Activated T-cell treated with anti-CD3 and anti-CD28 coated beads, Interleukin-2, amount 50 U/mL, for 4 hours (primary cell): ENCODE data around the gene CNN1. TPM values are rescaled to one million over a fixed set of nuclear protein-coding genes. Genes with fewer than 3 reads are reported as not detected.
"Not testable (repeated sequence)": the region's sequence is repeated elsewhere in the genome, so short reads cannot be mapped to it uniquely, and the experiment has no call there.

Source experiments
- ATAC-seq, 2 donors: fragments of 200-7000 bp; cut with Tn5 transposase; one replicate each; pipeline ENCODE4 v1.10.0; 2021
- DNase-seq: peaks from one replicate; pipeline ENCODE4 v3.0.0-alpha.2; 2020
- H3K27me3 Mint-ChIP-seq: one replicate; pipeline ENCODE4 v1.8.0; 2021; ENCODE audit warnings: low read depth, mixed read lengths
- H3K36me3 Mint-ChIP-seq: one replicate; pipeline ENCODE4 v1.8.0; 2022; ENCODE audit warnings: mixed read lengths; ENCODE audit not compliant: insufficient read depth
- H3K4me1 Mint-ChIP-seq: one replicate; pipeline ENCODE4 v1.8.0; 2021; ENCODE audit warnings: low read depth, mixed read lengths
- H3K4me3 Mint-ChIP-seq: one replicate; pipeline ENCODE4 v1.8.0; 2021; ENCODE audit warnings: mild to moderate bottlenecking, moderate library complexity, mixed read lengths
- H3K9me3 Mint-ChIP-seq: one replicate; pipeline ENCODE4 v1.8.0; 2021; ENCODE audit warnings: mixed read lengths
- total RNA-seq, 3 donors: library from RNA; stranded (reverse); gene quantifications; one replicate each; pipeline ENCODE4 v1.2.1, GENCODE V29; 2021

CNN1 gene
- total RNA-seq, 3 donors from 2014 or later: 0.25 TPM; not detected in 2

DNA sequence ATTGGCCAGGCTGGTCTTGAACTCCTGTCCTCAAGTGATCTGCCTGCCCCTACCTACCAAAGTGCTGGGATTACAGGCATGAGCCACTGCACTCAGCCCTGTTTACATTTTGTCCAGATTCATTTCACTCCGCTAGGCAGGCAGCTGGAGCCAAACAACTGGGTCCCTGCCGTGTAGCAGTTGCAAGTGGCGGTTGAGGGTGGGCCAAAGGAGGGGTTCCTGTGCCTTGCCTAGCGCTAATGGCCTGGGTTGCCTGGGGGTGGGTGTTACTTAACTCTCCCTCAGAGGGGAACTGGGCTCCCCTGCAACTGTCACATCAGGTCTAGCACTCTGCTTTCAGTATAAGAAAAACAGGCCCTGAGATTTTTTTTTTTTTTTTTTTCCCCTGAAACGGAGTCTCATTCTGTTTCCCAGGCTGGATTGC, 31.4 kb downstream of the CNN1 start:
- H3K4me1 Mint-ChIP-seq: peaks cover 6% of the 10 kb centered on the region
- H3K4me3 Mint-ChIP-seq: no peak overlapping the region
- no peak for ATAC-seq
- H3K9me3 Mint-ChIP-seq: no peaks in the 10 kb centered on the region
- peaks cover 2% of the 10 kb centered on the region for H3K36me3 Mint-ChIP-seq
- DNase-seq: no peak
- H3K27me3 Mint-ChIP-seq: no peaks in the 10 kb centered on the region

DNA sequence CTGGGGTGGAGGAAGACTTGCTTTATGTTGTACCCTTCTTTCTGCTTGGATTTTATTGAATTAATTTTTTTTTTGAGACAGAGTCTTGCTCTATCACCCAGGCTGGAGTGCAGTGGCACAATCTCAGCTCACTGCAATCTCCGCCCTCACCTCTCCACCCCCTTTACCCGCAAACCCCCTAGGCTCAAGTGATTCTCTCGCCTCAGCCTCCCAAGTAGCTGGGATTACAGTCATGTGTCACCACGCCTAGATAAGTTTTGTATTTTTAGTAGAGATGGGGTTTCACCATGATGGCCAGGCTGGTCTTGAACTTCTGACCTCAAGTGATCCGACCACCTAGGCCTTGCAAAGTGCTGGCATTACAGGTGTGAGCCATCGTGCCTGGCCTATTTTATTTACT, 34.7 kb downstream of the CNN1 start:
- DNase-seq, H3K36me3 Mint-ChIP-seq, H3K4me3 Mint-ChIP-seq, H3K4me1 Mint-ChIP-seq, H3K9me3 Mint-ChIP-seq, H3K27me3 Mint-ChIP-seq, ATAC-seq: not testable (repeated sequence)

DNA sequence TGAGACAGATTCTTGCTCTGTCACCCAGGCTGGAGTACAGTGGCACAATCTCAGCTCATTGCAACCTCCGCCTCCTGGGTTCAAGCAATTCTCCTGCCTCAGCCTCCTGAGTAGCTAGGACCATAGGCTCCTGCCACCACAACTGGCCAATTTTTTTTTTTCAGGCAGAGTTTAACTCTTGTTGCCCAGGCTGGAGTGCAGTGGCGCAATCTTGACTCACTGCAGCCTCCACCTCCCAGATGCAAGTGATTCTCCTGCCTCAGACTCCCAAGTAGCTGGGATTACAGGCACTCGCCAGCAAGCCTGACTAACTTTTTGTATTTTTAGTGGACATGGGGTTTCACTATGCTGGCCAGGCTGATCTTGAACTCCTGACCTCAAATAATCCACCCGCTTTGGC, 35.1 kb downstream of the CNN1 start:
- not testable (repeated sequence) for H3K4me1 Mint-ChIP-seq, ATAC-seq, H3K4me3 Mint-ChIP-seq, H3K36me3 Mint-ChIP-seq, DNase-seq, H3K9me3 Mint-ChIP-seq, H3K27me3 Mint-ChIP-seq

DNA sequence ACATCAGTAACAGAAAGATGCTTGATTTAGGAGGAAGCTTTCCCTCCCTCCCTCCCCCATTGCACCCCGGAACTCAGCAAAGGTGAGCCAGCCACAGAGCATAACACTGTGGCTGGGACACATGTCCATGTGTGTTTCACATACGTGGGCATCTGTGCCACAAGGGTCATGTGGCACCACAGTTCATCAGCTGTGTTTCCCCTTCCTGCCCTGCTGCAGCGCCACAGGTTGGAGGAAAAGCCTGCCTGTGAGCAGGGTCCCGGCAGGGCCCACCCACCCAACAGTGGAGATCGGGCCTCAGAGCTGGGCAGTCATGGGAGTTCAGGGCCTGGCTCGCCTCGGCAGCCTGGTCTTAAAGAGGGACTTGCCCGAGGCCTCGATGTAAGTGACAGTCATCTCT, 36.0 kb downstream of the CNN1 start:
- no peaks in the 10 kb centered on the region for H3K9me3 Mint-ChIP-seq
- ATAC-seq: no peak

DNA sequence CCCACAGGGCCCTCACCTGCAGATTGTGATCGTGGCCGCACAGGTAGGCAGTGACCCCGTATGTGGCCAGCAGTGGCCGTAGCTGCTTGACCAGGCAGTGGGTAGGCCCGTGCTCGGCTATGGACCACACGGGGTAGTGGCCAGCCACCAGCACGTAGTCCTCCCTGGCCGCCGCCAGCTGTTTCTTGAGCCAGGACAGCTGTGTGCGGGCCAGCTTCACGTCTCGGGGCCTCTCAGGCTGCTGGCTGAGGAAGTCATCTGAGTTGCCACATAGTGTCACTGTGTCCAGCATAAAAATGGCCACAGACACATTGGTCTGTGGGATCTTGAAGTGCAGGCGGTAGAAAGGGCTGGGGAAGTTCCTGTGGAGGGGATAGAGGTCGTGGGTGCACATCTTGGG, 37.6 kb downstream of the CNN1 start:
- Mint-ChIP-seq H3K9me3 (no peaks in the 10 kb centered on the region), H3K4me1 (peaks cover 20% of the 10 kb centered on the region), H3K4me3 (no peak overlapping the region), H3K27me3 (no peaks in the 10 kb centered on the region), H3K36me3 (peaks cover 1% of the 10 kb centered on the region)
- ATAC-seq (no peak), DNase-seq (no peak)

More for the DNA sequence above, 36.0 kb downstream of the CNN1 start:
- peaks cover 1% of the 10 kb centered on the region for H3K36me3 Mint-ChIP-seq
- H3K4me3 Mint-ChIP-seq: no peak overlapping the region
- no peaks in the 10 kb centered on the region for H3K27me3 Mint-ChIP-seq
- no peak for DNase-seq
- H3K4me1 Mint-ChIP-seq: peaks cover 12% of the 10 kb centered on the region

DNA sequence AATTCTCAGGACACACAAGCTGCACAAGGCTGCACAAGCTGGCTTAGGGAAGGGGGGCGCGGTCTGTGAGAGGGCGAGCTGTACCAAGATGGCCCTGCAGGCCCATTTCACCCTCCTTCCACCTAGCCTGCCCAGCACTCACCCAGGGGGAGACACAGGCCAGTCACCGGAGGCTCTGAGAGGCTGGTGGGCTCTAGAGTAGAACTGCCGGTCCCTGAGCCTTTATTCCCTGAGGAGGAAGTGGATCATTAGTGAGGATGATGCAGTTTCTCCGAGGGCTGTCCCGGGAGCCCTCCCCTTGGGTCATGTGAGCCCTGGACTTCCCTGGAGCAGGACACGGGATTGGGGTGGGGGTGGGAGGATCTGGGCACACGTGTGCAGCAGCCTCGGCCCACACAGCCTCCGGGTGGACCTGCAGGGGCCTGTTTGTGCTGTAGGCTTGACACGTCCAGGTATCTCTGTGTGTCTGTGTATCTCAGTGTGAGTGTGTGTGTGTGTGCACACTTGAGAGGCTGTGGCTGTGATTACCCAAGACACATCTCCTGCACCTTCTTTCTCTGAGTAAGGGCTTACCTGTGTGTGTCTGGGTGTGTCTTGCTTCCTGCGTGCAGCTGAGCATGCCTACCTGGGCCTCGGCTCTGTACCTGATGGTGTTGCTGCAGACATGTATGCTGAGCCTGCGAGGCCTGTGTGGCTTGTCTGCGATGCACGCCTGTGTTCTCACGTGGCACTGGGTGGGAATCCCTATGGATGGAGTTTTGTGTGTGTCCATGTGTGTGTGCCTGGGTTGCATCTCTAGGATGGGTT, 39.0 kb downstream of the CNN1 start, which contains the start of gene ACP5:
ACP5 (minus strand) TSS at position 195 of the 807 bp plus-strand sequence. CDS start 328 bp downstream, outside the sequence.
- H3K4me3 Mint-ChIP-seq: peak within 1 kb of the TSS; percentile 69
- DNase-seq (no peak), ATAC-seq (no peak)
- H3K9me3 Mint-ChIP-seq: no peaks in the 10 kb centered on the region
- no peaks in the 10 kb centered on the region for H3K27me3 Mint-ChIP-seq
- H3K36me3 Mint-ChIP-seq: peaks cover 1% of the 10 kb centered on the region
- peaks cover 29% of the 10 kb centered on the region for H3K4me1 Mint-ChIP-seq

DNA sequence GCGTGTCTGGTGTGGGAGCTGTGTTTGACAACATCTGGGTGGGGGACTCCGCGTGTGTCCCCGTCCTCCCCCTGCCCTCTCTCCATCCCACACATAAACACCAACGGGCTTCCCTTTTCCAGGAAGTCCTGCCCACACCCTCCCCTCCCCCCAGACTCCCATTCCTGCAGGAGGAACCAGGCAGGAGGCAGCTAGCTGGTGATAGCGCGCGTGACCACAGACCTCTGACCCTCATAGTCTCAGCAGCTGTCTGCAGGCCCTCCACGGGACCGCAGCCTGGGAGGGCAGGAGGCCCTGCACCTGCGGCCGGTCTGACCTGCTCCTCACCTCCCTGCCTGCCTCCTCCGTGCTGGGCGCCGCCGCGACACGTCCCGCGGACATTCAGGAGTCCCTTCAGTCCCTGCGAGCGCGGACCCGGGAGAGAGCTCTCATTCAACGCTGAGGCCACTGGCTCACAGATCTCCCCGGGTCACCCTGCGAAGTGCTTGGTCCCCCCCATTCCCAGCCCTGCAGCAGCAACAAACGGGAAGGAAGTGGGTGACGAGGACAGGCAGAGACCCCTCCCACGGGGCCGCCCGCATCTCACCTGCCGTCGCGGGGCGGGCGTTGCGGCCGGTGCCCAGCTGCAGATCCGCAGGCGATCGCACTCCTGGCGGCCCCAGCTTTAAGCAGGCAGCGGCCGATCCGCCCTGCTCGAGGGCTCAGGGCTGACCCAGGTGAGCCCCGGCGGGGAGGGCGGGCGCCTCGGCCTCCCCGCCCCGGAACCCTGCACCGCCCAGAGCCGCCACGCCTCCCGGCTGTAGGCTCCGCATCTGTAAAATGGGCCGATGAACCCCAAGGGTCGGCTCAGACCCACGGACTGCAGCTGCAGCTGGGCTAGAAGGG, 39.8 kb downstream of the CNN1 start:
- Mint-ChIP-seq H3K4me3 (peak overlapping the region; percentile 70), H3K9me3 (no peaks in the 10 kb centered on the region), H3K36me3 (peaks cover 1% of the 10 kb centered on the region), H3K4me1 (peaks cover 29% of the 10 kb centered on the region), H3K27me3 (no peaks in the 10 kb centered on the region)
- DNase-seq: peak; percentile 14
- peak; percentile 48 to 53 for ATAC-seq

DNA sequence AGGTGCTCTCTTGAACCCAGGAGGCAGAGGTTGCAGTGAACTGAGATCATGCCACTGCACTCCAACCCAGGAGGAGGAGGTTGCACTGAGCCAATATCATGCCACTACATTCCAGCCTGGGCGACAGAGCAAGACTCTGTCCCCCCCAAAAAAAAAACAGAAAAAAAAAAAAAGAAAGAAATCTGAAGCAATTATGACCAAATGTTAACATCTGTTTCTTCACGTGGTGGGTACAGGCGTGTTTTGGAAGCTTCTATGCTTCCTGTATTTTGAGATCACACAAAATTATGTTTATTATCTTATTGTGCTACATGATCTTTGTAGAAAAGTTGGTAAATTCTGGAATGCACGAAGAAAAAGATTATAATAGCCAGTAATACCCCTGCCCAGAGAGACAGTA, 41.5 kb downstream of the CNN1 start:
- DNase-seq (no peak), ATAC-seq (no peak)
- Mint-ChIP-seq H3K27me3 (no peaks in the 10 kb centered on the region), H3K4me3 (no peak overlapping the region), H3K36me3 (peaks cover 1% of the 10 kb centered on the region), H3K4me1 (peaks cover 30% of the 10 kb centered on the region), H3K9me3 (no peaks in the 10 kb centered on the region)

DNA sequence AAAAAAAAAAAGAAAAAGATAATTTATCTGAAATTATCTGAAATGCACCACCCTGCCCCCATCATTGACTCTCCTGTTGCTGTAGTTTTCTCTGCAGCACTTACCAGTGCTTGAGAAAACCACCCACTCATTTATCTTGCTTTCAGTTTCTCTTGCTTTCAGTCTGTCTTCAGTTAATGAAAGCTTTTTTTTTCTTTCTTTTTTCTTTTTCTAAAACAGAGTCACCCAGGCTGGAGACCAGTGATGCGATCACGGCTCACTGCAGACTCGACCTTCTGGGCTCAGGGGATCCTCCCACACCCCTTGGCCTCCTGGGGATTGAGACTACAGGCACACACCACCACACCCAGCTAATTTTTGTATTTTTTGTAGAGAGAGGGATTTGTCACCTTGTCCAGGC, 43.1 kb downstream of the CNN1 start:
- no peaks in the 10 kb centered on the region for H3K9me3 Mint-ChIP-seq
- no peak for DNase-seq
- ATAC-seq: peak; percentile 90 to 92
- no peaks in the 10 kb centered on the region for H3K36me3 Mint-ChIP-seq
- H3K4me3 Mint-ChIP-seq: peak overlapping the region; percentile 61
- peaks cover 28% of the 10 kb centered on the region for H3K4me1 Mint-ChIP-seq
- no peaks in the 10 kb centered on the region for H3K27me3 Mint-ChIP-seq

DNA sequence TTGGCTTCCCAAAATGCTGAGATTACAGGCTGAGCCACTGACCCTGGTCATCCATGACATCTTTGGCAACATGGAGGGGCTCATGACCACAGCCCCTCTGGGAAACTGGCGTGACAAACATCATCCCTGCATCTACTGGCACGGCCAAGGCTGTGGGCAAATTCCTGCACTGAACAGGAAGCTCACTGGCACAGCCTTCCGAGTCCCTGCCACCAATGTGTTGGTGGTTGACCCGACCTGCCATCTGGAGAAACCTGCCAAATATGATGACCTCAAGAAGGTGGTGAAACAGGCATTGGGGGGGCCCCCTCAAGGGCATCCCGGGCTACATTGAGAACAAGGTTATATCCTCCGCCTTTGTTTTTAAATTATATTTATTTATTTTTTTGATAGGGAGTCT, 47.7 kb downstream of the CNN1 start:
- Mint-ChIP-seq H3K36me3 (no peaks in the 10 kb centered on the region), H3K9me3 (no peaks in the 10 kb centered on the region), H3K27me3 (no peaks in the 10 kb centered on the region), H3K4me1 (peaks cover 9% of the 10 kb centered on the region), H3K4me3 (no peak overlapping the region)
- DNase-seq (no peak), ATAC-seq (no peak)

DNA sequence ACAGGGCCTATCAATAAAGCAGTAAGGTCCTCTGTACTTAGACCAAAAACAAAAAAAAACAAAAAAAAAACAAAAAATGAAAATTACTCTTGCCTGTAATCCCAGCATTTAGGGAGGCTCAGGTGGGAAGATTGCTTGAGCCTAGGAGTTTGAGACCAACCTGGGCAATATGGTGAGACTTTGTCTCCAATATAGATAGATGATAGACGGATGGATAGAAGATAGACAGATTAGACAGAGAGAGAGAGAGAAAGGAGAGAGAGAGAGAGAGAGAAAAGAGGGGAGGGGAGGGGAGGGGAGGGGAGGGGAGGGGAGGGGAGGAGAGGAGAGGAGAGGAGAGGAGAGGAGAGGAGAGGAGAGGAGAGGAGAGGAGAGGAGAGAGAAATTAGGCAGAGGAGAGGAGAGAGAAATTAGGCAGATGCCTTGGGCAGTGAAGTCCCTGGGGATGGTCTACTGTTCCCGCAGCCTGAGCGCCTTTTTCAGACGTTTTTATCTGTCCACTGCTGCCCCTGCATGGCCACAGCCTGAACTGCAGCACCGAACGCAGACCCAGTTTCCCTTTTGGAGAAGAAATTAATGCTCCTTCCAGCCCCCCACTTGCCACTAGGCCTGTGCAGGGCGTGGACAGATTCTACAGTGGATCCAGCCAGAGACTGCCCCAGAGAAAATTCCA, 48.8 kb downstream of the CNN1 start:
- ATAC-seq (peak; percentile 91 to 92), DNase-seq (peak; percentile 72)
- no peak overlapping the region for H3K4me3 Mint-ChIP-seq
- no peaks in the 10 kb centered on the region for H3K9me3 Mint-ChIP-seq
- no peaks in the 10 kb centered on the region for H3K27me3 Mint-ChIP-seq
- peaks cover 1% of the 10 kb centered on the region for H3K4me1 Mint-ChIP-seq
- no peaks in the 10 kb centered on the region for H3K36me3 Mint-ChIP-seq

DNA sequence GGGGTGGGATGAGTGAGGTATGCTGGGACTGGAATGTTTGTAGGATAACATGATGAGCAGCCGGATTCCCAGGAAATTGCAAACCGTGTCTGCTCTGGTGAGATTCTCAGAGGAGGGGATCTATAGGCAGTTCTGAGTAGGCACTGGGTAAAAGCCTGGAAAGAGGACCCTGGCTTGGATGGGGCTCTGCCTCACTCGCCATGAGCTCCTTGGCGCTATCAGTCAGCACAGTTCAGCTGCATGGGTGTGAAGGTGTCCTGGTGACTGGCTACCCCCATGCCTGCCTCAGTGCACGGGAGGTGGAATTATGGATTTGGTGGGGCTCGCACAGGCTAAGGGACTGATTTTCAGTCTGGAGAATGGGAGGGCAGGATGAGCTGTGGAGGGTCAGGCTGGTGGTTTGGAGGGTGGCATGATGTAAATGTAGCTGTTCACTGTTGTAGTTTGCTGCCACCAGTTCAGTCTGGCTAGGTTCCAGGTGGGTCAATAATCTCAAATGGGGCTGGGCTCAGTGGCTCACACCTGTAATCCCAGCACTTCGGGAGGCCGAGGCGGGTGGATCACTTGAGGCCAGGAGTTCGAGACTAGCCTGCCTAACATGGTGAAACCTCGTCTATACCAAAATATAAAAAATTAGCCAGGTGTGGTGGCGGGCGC, 49.5 kb downstream of the CNN1 start:
- no peak overlapping the region for H3K4me3 Mint-ChIP-seq
- peak; percentile 23 to 30 for ATAC-seq
- no peaks in the 10 kb centered on the region for H3K9me3 Mint-ChIP-seq

DNA sequence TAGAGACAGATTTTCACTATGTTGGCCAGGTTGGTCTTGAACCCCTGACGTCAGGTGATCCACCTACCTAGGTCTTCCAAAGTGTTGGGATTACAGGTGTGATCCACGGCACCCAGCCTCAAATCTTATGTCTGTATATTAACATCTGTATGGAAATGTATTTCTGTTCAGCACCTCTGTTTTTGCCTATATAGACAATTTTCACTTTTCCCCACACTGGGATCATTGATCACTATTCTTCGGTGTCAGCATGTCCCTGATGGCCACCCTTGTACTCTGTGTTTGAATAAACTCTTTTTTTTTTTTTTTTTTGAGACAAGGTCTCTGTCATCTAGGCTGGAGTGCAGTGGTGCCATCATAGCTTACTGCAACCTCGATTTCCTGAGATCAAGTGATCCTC, 55.4 kb downstream of the CNN1 start:
- Mint-ChIP-seq H3K4me3 (no peak overlapping the region), H3K4me1 (peaks cover 11% of the 10 kb centered on the region), H3K9me3 (no peaks in the 10 kb centered on the region), H3K36me3 (no peaks in the 10 kb centered on the region), H3K27me3 (no peaks in the 10 kb centered on the region)
- DNase-seq: no peak
- ATAC-seq: no peak

More for the DNA sequence above, 49.5 kb downstream of the CNN1 start:
- Mint-ChIP-seq H3K27me3 (no peaks in the 10 kb centered on the region), H3K36me3 (no peaks in the 10 kb centered on the region), H3K4me1 (peaks cover 1% of the 10 kb centered on the region)
- DNase-seq: no peak

DNA sequence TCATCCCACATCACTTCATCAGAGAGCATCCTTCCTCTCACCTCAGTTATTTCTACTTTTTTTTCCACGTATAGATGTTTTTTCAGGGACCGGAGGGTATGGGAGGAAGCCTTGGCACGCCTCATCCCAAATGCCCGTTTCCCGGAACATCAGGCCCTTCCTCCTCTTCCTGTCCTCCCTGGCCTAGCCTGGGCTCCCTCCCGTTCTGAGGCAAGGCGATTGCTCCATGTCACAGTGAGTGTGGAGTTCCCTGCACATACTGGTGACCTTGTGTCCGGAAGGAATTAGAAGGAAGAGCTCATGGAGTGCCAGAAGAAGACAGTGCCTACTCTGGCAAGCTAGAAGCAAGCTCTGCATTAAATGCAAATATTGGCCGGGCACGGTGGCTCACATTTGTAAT, 57.5 kb downstream of the CNN1 start:
- Mint-ChIP-seq H3K27me3 (no peaks in the 10 kb centered on the region), H3K4me3 (peak overlapping the region; percentile 89), H3K4me1 (peaks cover 23% of the 10 kb centered on the region), H3K9me3 (no peaks in the 10 kb centered on the region), H3K36me3 (no peaks in the 10 kb centered on the region)
- DNase-seq (no peak), ATAC-seq (no peak)
